HepG2 (cell line): ENCODE results near the gene RPS8. TPM values are rescaled to one million over a fixed set of nuclear protein-coding genes. Genes with fewer than 3 reads are reported as not detected.

Experiments used
- ARID2 ChIP-seq: sonication (generic); formaldehyde crosslinking; IDR thresholded peaks from 2 replicates; pipeline ENCODE4 v1.8.1; 2022; ENCODE audit warnings: mild to moderate bottlenecking, missing genetic modification reagents, borderline replicate concordance
- JUN ChIP-seq: sonication (generic); formaldehyde crosslinking; IDR thresholded peaks from 2 replicates; pipeline ENCODE4 v1.4.0; 2020; ENCODE audit warnings: mild to moderate bottlenecking, missing genetic modification reagents
- KMT2A ChIP-seq: sonication (generic); formaldehyde crosslinking; IDR thresholded peaks from 2 replicates; pipeline ENCODE4 v1.4.0; 2020; ENCODE audit warnings: missing genetic modification reagents
- MTF2 ChIP-seq: sonication (generic); formaldehyde crosslinking; IDR thresholded peaks from 2 replicates; pipeline ENCODE4 v1.5.0; 2020; ENCODE audit warnings: missing genetic modification reagents, borderline replicate concordance
- PRPF4 ChIP-seq: fragments of 200-400 bp; formaldehyde crosslinking; IDR thresholded peaks from 2 replicates; pipeline ENCODE4 v1.6.1; 2016; ENCODE audit warnings: low read length, low read depth; ENCODE audit not compliant: poor library complexity, severe bottlenecking
- ZNF3 ChIP-seq: IDR thresholded peaks from 2 replicates; pipeline ENCODE4 v1.7.0; 2017; ENCODE audit warnings: inconsistent platforms
- ZNF333 ChIP-seq: sonication (generic); formaldehyde crosslinking; IDR thresholded peaks from 2 replicates; pipeline ENCODE4 v1.4.0; 2020; ENCODE audit warnings: mild to moderate bottlenecking, missing genetic modification reagents, borderline replicate concordance
- ZNF44 ChIP-seq: sonication (generic); formaldehyde crosslinking; IDR thresholded peaks from 2 replicates; pipeline ENCODE4 v1.5.1; 2020; ENCODE audit warnings: mild to moderate bottlenecking, missing genetic modification reagents
- ZNF441 ChIP-seq: sonication (generic); formaldehyde crosslinking; IDR thresholded peaks from 2 replicates; pipeline ENCODE4 v1.7.0; 2021; ENCODE audit warnings: missing genetic modification reagents, borderline replicate concordance
- ZNF530 ChIP-seq: sonication (generic); formaldehyde crosslinking; IDR thresholded peaks from 2 replicates; pipeline ENCODE4 v1.5.0; 2020; ENCODE audit warnings: low read depth, mild to moderate bottlenecking, missing genetic modification reagents
- ZNF567 ChIP-seq: sonication (generic); formaldehyde crosslinking; IDR thresholded peaks from 2 replicates; pipeline ENCODE4 v1.8.1; 2023; ENCODE audit warnings: mild to moderate bottlenecking, missing genetic modification reagents, borderline replicate concordance
- ZNF672 ChIP-seq: sonication (generic); formaldehyde crosslinking; IDR thresholded peaks from 2 replicates; pipeline ENCODE4 v1.8.1; 2022; ENCODE audit warnings: missing genetic modification reagents
- ZNF724P ChIP-seq: sonication (generic); formaldehyde crosslinking; IDR thresholded peaks from 2 replicates; pipeline ENCODE4 v1.8.0; 2022; ENCODE audit warnings: missing genetic modification reagents, borderline replicate concordance
- ZNF772 ChIP-seq: sonication (generic); formaldehyde crosslinking; IDR thresholded peaks from 2 replicates; pipeline ENCODE4 v1.5.0; 2020; ENCODE audit warnings: mild to moderate bottlenecking, missing genetic modification reagents
- ZNF878 ChIP-seq: sonication (generic); formaldehyde crosslinking; IDR thresholded peaks from 2 replicates; pipeline ENCODE4 v1.8.1; 2023; ENCODE audit warnings: mild to moderate bottlenecking, missing genetic modification reagents, moderate library complexity
- polyA plus RNA-seq, 8 experiments: library from polyadenylated mRNA; depleted of rRNA in 3 of 8; stranded (reverse) in 7 of 8; unstranded in 1 of 8; fragments of >200 nt; fragmentation: Illumina TruSeq in 4 of 8; extraction: Trizol in 4 of 8; gene quantifications; 2 replicates each; pipeline versions ENCODE4 v1.2.1 to v1.2.3, GENCODE V29; 2011 to 2016; ENCODE audit warnings: low read depth in 4 of 8, missing spikeins in 1 of 8, mixed read lengths in 1 of 8; ENCODE audit not compliant: insufficient read depth in 1 of 8
- total RNA-seq, 5 experiments: library from RNA; depleted of rRNA; stranded (reverse); fragments of >200 nt; fragmentation: Illumina TruSeq; extraction: Trizol; gene quantifications; 2 replicates each; pipeline ENCODE4 v1.2.3, GENCODE V29; 2016; ENCODE audit warnings: low read depth in 1 of 5
- TF ChIP-seq, protein P1 (sequence below): sonication (generic); formaldehyde crosslinking; IDR thresholded peaks from 2 replicates; pipeline ENCODE4 v1.5.1; 2020; ENCODE audit warnings: mild to moderate bottlenecking, missing genetic modification reagents, borderline replicate concordance
- TF ChIP-seq, protein P2 (sequence below): IDR thresholded peaks from 2 replicates; pipeline ENCODE4 v1.6.1; 2016
- TF ChIP-seq, protein P3 (sequence below): sonication (generic); formaldehyde crosslinking; conservative IDR thresholded peaks from 2 replicates; pipeline ENCODE4 v1.4.0; 2020; ENCODE audit warnings: mild to moderate bottlenecking, missing genetic modification reagents, moderate library complexity
- TF ChIP-seq, protein P4 (sequence below): sonication (generic); formaldehyde crosslinking; IDR thresholded peaks from 2 replicates; pipeline ENCODE4 v1.5.0; 2020; ENCODE audit warnings: missing genetic modification reagents
- TF ChIP-seq, protein P5 (sequence below): sonication (generic); formaldehyde crosslinking; IDR thresholded peaks from 2 replicates; pipeline ENCODE4 v1.4.0; 2020; ENCODE audit warnings: missing genetic modification reagents

Gene RPS8
- total and polyA plus RNA-seq, 2 of the 13 experiments (the other 11 are each of a cell fraction or from before 2014, with no cell fraction given), result 2,628 to 2,822 TPM

DNA sequence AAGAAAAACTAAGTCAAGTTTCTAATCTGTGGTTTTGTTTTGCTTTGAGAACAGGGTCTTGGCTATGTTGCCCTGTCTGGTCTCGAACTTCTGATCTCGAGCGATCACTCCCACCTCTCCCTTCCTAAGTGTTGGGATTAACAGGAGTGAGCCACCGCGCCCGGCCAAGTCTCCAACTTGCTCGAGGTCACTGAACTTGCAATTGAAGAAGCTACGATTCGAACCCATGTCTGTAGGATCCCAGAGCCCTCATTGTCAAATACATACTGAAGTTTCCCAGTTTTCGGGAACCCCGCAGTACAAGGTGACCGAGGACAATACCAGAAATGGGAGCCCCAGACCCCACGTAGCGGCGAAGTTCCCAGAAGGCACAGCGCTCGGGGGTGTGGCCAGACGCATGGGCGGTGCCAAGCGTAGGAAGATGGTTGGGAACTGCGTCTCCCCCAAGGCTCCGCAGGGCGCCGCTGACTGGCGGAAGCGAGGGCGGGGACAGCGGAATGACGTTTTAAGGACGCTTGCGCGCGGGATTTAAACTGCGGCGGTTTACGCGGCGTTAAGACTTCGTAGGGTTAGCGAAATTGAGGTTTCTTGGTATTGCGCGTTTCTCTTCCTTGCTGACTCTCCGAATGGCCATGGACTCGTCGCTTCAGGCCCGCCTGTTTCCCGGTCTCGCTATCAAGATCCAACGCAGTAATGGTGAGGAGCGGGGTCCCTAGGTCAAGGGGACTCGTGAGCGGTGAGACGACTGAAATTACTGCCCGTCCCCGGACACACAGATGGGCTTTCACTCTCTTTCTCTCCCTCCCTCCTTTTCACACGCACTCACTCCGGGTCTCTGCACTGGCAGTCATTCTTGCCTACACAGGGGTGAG is 35.8 kb upstream of the RPS8 start, which contains the start of gene KIF2C (continued):
- TF ChIP-seq, protein P1, sequence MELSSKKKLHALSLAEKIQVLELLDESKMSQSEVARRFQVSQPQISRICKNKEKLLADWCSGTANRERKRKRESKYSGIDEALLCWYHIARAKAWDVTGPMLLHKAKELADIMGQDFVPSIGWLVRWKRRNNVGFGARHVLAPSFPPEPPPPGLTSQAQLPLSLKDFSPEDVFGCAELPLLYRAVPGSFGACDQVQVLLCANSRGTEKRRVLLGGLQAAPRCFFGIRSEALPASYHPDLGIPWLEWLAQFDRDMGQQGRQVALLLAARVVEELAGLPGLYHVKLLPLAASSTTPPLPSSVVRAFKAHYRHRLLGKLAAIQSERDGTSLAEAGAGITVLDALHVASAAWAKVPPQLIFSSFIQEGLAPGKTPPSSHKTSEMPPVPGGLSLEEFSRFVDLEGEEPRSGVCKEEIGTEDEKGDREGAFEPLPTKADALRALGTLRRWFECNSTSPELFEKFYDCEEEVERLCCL (CRISPR knock-in tag), result no peak
- TF ChIP-seq ZNF44 (CRISPR knock-in tag) (no peak), ARID2 (peak; percentile 85; the same call in 1 of the 2 replicates), ZNF441 (no peak), PRPF4 (no peak), ZNF724P (CRISPR knock-in tag) (0 out of 2 replicates have a peak, but pooled peaks have one; percentile 48), ZNF878 (CRISPR knock-in tag) (peak; percentile 78; the same call in 1 of the 2 replicates), ZNF333 (CRISPR knock-in tag) (no peak), ZNF567 (CRISPR knock-in tag) (no peak), MTF2 (no peak), ZNF772 (CRISPR knock-in tag) (no peak), ZNF530 (CRISPR knock-in tag) (no peak), JUN (no peak), KMT2A (CRISPR knock-in tag) (peak; percentile 80), ZNF3 (CRISPR knock-in tag) (no peak), ZNF672 (CRISPR knock-in tag) (no peak; the same call in 1 of the 2 replicates)
- TF ChIP-seq, protein P2, sequence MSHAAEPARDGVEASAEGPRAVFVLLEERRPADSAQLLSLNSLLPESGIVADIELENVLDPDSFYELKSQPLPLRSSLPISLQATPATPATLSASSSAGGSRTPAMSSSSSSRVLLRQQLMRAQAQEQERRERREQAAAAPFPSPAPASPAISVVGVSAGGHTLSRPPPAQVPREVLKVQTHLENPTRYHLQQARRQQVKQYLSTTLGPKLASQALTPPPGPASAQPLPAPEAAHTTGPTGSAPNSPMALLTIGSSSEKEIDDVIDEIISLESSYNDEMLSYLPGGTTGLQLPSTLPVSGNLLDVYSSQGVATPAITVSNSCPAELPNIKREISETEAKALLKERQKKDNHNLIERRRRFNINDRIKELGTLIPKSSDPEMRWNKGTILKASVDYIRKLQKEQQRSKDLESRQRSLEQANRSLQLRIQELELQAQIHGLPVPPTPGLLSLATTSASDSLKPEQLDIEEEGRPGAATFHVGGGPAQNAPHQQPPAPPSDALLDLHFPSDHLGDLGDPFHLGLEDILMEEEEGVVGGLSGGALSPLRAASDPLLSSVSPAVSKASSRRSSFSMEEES (CRISPR knock-in tag), result no peak
- TF ChIP-seq, protein P3, sequence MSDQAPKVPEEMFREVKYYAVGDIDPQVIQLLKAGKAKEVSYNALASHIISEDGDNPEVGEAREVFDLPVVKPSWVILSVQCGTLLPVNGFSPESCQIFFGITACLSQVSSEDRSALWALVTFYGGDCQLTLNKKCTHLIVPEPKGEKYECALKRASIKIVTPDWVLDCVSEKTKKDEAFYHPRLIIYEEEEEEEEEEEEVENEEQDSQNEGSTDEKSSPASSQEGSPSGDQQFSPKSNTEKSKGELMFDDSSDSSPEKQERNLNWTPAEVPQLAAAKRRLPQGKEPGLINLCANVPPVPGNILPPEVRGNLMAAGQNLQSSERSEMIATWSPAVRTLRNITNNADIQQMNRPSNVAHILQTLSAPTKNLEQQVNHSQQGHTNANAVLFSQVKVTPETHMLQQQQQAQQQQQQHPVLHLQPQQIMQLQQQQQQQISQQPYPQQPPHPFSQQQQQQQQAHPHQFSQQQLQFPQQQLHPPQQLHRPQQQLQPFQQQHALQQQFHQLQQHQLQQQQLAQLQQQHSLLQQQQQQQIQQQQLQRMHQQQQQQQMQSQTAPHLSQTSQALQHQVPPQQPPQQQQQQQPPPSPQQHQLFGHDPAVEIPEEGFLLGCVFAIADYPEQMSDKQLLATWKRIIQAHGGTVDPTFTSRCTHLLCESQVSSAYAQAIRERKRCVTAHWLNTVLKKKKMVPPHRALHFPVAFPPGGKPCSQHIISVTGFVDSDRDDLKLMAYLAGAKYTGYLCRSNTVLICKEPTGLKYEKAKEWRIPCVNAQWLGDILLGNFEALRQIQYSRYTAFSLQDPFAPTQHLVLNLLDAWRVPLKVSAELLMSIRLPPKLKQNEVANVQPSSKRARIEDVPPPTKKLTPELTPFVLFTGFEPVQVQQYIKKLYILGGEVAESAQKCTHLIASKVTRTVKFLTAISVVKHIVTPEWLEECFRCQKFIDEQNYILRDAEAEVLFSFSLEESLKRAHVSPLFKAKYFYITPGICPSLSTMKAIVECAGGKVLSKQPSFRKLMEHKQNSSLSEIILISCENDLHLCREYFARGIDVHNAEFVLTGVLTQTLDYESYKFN (CRISPR knock-in tag), result peak; percentile 56
- TF ChIP-seq, protein P4, sequence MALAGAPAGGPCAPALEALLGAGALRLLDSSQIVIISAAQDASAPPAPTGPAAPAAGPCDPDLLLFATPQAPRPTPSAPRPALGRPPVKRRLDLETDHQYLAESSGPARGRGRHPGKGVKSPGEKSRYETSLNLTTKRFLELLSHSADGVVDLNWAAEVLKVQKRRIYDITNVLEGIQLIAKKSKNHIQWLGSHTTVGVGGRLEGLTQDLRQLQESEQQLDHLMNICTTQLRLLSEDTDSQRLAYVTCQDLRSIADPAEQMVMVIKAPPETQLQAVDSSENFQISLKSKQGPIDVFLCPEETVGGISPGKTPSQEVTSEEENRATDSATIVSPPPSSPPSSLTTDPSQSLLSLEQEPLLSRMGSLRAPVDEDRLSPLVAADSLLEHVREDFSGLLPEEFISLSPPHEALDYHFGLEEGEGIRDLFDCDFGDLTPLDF (CRISPR knock-in tag), result peak; percentile 98
- TF ChIP-seq, protein P5, sequence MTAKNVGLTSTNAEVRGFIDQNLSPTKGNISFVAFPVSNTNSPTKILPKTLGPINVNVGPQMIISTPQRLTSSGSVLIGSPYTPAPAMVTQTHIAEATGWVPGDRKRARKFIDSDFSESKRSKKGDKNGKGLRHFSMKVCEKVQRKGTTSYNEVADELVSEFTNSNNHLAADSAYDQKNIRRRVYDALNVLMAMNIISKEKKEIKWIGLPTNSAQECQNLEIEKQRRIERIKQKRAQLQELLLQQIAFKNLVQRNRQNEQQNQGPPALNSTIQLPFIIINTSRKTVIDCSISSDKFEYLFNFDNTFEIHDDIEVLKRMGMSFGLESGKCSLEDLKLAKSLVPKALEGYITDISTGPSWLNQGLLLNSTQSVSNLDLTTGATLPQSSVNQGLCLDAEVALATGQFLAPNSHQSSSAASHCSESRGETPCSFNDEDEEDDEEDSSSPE (CRISPR knock-in tag), result peak; percentile 99
